Osteoblast (primary cell): ENCODE data around the gene CAMK4. TPM values are rescaled to one million over a fixed set of nuclear protein-coding genes. Genes with fewer than 3 reads are reported as not detected.
"Not testable (repeated sequence)": the region's sequence is repeated elsewhere in the genome, so short reads cannot be mapped to it uniquely, and the experiment has no call there.

Experiments used
- DNase-seq: peaks from one replicate; pipeline ENCODE4 v3.0.0; 2011; ENCODE audit warnings: low spot score, mixed read lengths; ENCODE audit not compliant: insufficient read length; ENCODE audit errors: missing footprints
- H2AFZ ChIP-seq: 2 replicates; pipeline ENCODE4 v1.6.0; 2011; ENCODE audit warnings: mild to moderate bottlenecking, low read length
- H3K27ac ChIP-seq: 2 replicates; pipeline ENCODE4 v1.5.1; 2011; ENCODE audit warnings: mild to moderate bottlenecking, low read depth, low read length, moderate library complexity
- H3K27me3 ChIP-seq: 2 replicates; pipeline ENCODE4 v1.6.0; 2012; ENCODE audit warnings: mild to moderate bottlenecking, control low read depth, inconsistent platforms, low read length, moderate library complexity; ENCODE audit not compliant: insufficient read depth
- H3K36me3 ChIP-seq: 2 replicates; pipeline ENCODE4 v1.5.1; 2011; ENCODE audit warnings: mild to moderate bottlenecking, low read length, control low read depth, moderate library complexity; ENCODE audit not compliant: insufficient read depth
- H3K4me1 ChIP-seq: 2 replicates; pipeline ENCODE4 v1.5.1; 2011; ENCODE audit warnings: mild to moderate bottlenecking, low read length, control low read depth, moderate library complexity; ENCODE audit not compliant: insufficient read depth
- H3K4me2 ChIP-seq: 2 replicates; pipeline ENCODE4 v1.6.0; 2011; ENCODE audit warnings: mild to moderate bottlenecking, low read length; ENCODE audit not compliant: insufficient read depth
- H3K4me3 ChIP-seq: fragments of 200-600 bp; sonication (generic); 3 replicates; pipeline ENCODE4 v1.5.1; 2012; ENCODE audit warnings: mild to moderate bottlenecking, low read length, inconsistent platforms; ENCODE audit not compliant: insufficient read depth
- H3K79me2 ChIP-seq: 2 replicates; pipeline ENCODE4 v1.6.0; 2012; ENCODE audit warnings: mild to moderate bottlenecking, low read length, control low read depth, inconsistent platforms; ENCODE audit not compliant: insufficient read depth
- H3K9me3 ChIP-seq: 2 replicates; pipeline ENCODE4 v1.5.1; 2011; ENCODE audit warnings: low read depth, low read length, control low read depth
- H4K20me1 ChIP-seq: 2 replicates; pipeline ENCODE4 v1.6.0; 2012; ENCODE audit warnings: mild to moderate bottlenecking, low read length, control low read depth; ENCODE audit not compliant: insufficient read depth
- total RNA-seq: library from RNA; depleted of rRNA; stranded (reverse); fragments of >200 nt; gene quantifications from 2 replicates; pipeline ENCODE4 v1.2.3, GENCODE V29; 2012
- TF ChIP-seq, protein P1 (sequence below): IDR thresholded peaks from 2 replicates; pipeline ENCODE4 v1.5.1; 2011; ENCODE audit warnings: mild to moderate bottlenecking, low read depth, low read length, moderate library complexity; ENCODE audit errors: extremely low read depth

CAMK4 gene
- total RNA-seq, 1 donor = 0.72 TPM

DNA sequence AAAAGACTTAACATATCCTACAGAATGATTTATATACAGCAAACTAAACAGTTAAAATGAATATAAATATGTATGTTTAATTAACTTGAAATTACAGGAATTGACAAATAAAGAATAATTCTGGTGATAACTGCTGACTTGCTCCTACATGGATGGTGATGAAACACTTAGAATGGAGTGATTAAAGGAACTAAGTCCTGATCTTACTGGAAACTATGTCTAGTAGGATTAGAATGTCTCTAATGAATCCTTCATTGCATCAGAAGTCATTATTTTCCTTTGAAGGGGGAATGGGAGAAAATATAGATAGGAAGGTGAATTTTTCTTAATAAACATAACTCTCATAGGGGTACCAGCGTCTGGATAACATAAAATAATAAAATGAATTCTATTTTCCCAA lies 77.1 kb downstream of the CAMK4 start:
- DNase-seq = no peak
- Histone ChIP-seq H3K9me3 (no peaks in the 10 kb centered on the region), H3K4me3 (no peak overlapping the region), H3K27me3 (no peaks in the 10 kb centered on the region), H2AFZ (no peak overlapping the region), H3K36me3 (no peaks in the 10 kb centered on the region), H3K4me2 (no peak overlapping the region), H3K79me2 (no peaks in the 10 kb centered on the region), H3K27ac (no peak overlapping the region), H4K20me1 (no peaks in the 10 kb centered on the region), H3K4me1 (no peaks in the 10 kb centered on the region)
- TF ChIP-seq, protein P1, sequence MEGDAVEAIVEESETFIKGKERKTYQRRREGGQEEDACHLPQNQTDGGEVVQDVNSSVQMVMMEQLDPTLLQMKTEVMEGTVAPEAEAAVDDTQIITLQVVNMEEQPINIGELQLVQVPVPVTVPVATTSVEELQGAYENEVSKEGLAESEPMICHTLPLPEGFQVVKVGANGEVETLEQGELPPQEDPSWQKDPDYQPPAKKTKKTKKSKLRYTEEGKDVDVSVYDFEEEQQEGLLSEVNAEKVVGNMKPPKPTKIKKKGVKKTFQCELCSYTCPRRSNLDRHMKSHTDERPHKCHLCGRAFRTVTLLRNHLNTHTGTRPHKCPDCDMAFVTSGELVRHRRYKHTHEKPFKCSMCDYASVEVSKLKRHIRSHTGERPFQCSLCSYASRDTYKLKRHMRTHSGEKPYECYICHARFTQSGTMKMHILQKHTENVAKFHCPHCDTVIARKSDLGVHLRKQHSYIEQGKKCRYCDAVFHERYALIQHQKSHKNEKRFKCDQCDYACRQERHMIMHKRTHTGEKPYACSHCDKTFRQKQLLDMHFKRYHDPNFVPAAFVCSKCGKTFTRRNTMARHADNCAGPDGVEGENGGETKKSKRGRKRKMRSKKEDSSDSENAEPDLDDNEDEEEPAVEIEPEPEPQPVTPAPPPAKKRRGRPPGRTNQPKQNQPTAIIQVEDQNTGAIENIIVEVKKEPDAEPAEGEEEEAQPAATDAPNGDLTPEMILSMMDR = no peak

DNA sequence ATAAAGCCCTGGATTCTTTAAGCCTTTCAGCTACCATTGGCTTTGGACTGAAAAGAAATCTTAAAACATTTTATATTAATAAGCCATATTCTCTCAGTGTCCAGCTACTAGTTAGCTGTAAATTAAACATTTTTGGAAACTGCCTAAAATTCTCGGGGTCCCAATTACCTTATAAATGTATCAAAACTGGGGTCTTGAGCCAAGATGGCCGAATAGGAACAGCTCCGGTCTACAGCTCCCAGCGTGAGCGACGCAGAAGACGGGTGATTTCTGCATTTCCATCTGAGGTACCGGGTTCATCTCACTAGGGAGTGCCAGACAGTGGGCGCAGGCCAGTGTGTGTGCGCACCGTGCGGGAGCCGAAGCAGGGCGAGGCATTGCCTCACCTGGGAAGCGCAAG lies 77.9 kb downstream of the CAMK4 start:
- not testable (repeated sequence) for H3K27ac ChIP-seq, H3K36me3 ChIP-seq, H3K79me2 ChIP-seq, DNase-seq, H3K4me2 ChIP-seq, H3K9me3 ChIP-seq, H3K27me3 ChIP-seq, H3K4me3 ChIP-seq, H3K4me1 ChIP-seq, H2AFZ ChIP-seq, H4K20me1 ChIP-seq

DNA sequence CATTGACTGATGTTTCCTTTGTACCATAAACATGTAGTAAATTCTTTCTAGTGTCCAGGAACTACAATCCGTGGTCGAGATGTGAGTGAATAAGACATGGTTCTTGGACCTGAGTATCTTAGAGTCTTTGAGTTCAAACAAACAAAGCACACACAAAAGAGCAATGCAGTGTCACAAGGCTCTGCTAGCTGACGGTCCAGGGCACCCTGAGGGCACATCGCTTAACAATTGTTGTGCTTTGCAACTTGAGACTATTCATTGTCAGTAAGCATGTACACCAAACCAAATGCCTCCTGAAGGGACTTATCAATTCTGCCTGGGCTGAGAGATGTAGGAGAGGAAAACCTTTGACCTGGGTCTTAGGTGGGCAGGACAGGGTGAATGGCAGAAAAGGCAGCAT lies 84.8 kb downstream of the CAMK4 start:
- Histone ChIP-seq H3K4me2 (no peak overlapping the region), H2AFZ (no peak overlapping the region), H3K36me3 (no peaks in the 10 kb centered on the region), H4K20me1 (no peaks in the 10 kb centered on the region), H3K4me1 (no peaks in the 10 kb centered on the region), H3K79me2 (no peaks in the 10 kb centered on the region), H3K27me3 (no peaks in the 10 kb centered on the region), H3K9me3 (no peaks in the 10 kb centered on the region), H3K4me3 (no peak overlapping the region), H3K27ac (no peak overlapping the region)
- TF ChIP-seq, protein P1 = no peak
- DNase-seq = no peak

DNA sequence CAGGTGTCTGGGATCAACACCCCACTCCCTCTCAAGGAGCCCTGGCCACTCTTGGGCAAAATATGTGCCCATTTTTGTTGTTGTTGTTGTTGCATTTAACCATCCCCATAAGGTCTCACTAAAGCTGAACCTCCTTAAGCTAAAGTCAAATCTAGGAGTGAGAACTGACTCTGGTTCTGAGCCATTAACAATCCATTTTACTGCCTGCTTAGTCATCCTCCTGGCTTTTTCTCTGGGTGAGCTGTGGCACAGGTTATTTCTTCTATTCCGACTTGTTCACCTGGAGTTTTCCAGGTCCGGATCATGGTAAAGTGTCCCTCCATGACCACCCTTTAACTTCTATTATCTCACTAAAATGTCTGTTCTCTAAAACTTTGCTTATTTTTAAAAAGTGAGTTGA lies 85.2 kb downstream of the CAMK4 start:
- DNase-seq = no peak

More for the DNA sequence above, 85.2 kb downstream of the CAMK4 start:
- H3K9me3 ChIP-seq = no peaks in the 10 kb centered on the region
- H3K4me2 ChIP-seq = no peak overlapping the region
- no peaks in the 10 kb centered on the region for H3K4me1 ChIP-seq
- H3K4me3 ChIP-seq = no peak overlapping the region
- H4K20me1 ChIP-seq = no peaks in the 10 kb centered on the region
- H2AFZ ChIP-seq = no peak overlapping the region
- H3K79me2 ChIP-seq = no peaks in the 10 kb centered on the region
- no peaks in the 10 kb centered on the region for H3K36me3 ChIP-seq
- H3K27me3 ChIP-seq = no peaks in the 10 kb centered on the region
- no peak overlapping the region for H3K27ac ChIP-seq
- TF ChIP-seq, protein P1 = no peak
